Progenitor cell of endocrine pancreas (in vitro differentiated cells): ENCODE data around the gene FLVCR1. TPM values are rescaled to one million over a fixed set of nuclear protein-coding genes. Genes with fewer than 3 reads are reported as not detected.

Experiments
- DNase-seq: peaks from one replicate; pipeline ENCODE4 v3.0.0; 2021; ENCODE audit warnings: low spot score; ENCODE audit not compliant: unreplicated experiment
- H3K27ac Mint-ChIP-seq: 2 replicates; pipeline ENCODE4 v1.8.0; 2021; ENCODE audit warnings: mild to moderate bottlenecking, moderate library complexity, mixed read lengths
- H3K27me3 Mint-ChIP-seq: 2 replicates; pipeline ENCODE4 v1.8.0; 2021; ENCODE audit warnings: mixed read lengths
- H3K36me3 Mint-ChIP-seq: 2 replicates; pipeline ENCODE4 v1.8.0; 2022; ENCODE audit warnings: mixed read lengths; ENCODE audit not compliant: insufficient read depth
- H3K4me1 Mint-ChIP-seq: 2 replicates; pipeline ENCODE4 v1.8.0; 2021; ENCODE audit warnings: low read depth, mixed read lengths
- H3K4me3 Mint-ChIP-seq: 2 replicates; pipeline ENCODE4 v1.8.0; 2021; ENCODE audit warnings: low read depth, mild to moderate bottlenecking, moderate library complexity, mixed read lengths
- H3K9me3 Mint-ChIP-seq: 2 replicates; pipeline ENCODE4 v1.8.0; 2021; ENCODE audit warnings: low read depth, mixed read lengths
- total RNA-seq: library from RNA; stranded (reverse); gene quantifications from 2 replicates; pipeline ENCODE4 v1.2.1, GENCODE V29; 2021
- TF ChIP-seq, protein P1 (sequence below): fragments of 200-600 bp; sonication (generic); IDR thresholded peaks from one replicate; pipeline ENCODE4 v1.5.0; 2021; ENCODE audit warnings: antibody characterized with exemption, mild to moderate bottlenecking; ENCODE audit not compliant: unreplicated experiment

The FLVCR1 gene
- total RNA-seq, 1 donor from 2014 or later, result 31.4 TPM

DNA sequence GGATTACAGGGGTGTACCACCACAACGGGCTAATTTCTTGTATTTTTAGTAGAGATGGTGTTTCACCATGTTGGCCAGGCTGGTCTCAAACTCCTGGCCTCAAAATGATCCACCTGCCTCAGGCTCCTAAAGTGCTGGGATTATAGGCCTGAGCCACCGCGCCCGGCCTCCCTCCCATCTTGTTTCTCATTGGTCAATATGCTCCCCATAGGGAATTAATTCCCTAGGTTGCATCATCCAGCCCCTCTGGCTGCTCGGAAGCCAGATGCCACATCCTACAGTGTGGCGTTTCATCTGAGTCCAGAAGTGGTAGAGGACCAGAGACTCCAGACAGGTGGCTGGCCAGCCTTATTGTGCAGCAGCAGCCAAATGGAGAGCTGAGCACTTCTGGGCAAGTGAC, 80.8 kb downstream of the FLVCR1 start:
- H3K36me3 Mint-ChIP-seq, result peaks cover 4% of the 10 kb centered on the region
- no peak overlapping the region for H3K4me3 Mint-ChIP-seq

DNA sequence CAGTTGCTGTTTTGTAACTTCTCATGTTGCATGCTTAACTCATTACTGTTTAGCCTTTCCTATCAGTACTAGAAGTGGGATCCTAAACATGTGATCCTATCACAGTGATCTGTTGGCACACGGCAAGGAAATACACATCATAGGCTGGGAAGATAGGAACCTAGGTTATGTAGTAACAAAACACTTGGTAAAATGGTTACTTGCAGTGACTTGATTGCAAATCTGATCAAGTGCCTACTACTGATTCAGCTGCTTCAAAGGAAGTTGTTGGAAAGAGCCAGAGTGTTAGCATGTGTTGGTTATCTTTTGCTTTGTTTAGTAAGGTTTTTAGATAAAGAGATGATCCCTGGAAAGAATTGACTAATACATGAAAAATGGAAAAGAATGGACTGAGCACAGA, 83.4 kb downstream of the FLVCR1 start:
- Mint-ChIP-seq H3K4me3 (no peak overlapping the region), H3K27me3 (no peaks in the 10 kb centered on the region), H3K36me3 (peaks cover 4% of the 10 kb centered on the region)

More for the DNA sequence above, 80.8 kb downstream of the FLVCR1 start:
- DNase-seq, result no peak
- no peak overlapping the region for H3K27ac Mint-ChIP-seq
- H3K4me1 Mint-ChIP-seq, result no peaks in the 10 kb centered on the region
- TF ChIP-seq, protein P1, sequence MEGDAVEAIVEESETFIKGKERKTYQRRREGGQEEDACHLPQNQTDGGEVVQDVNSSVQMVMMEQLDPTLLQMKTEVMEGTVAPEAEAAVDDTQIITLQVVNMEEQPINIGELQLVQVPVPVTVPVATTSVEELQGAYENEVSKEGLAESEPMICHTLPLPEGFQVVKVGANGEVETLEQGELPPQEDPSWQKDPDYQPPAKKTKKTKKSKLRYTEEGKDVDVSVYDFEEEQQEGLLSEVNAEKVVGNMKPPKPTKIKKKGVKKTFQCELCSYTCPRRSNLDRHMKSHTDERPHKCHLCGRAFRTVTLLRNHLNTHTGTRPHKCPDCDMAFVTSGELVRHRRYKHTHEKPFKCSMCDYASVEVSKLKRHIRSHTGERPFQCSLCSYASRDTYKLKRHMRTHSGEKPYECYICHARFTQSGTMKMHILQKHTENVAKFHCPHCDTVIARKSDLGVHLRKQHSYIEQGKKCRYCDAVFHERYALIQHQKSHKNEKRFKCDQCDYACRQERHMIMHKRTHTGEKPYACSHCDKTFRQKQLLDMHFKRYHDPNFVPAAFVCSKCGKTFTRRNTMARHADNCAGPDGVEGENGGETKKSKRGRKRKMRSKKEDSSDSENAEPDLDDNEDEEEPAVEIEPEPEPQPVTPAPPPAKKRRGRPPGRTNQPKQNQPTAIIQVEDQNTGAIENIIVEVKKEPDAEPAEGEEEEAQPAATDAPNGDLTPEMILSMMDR, result no peak
- H3K9me3 Mint-ChIP-seq, result peaks cover 18% of the 10 kb centered on the region
- no peaks in the 10 kb centered on the region for H3K27me3 Mint-ChIP-seq

DNA sequence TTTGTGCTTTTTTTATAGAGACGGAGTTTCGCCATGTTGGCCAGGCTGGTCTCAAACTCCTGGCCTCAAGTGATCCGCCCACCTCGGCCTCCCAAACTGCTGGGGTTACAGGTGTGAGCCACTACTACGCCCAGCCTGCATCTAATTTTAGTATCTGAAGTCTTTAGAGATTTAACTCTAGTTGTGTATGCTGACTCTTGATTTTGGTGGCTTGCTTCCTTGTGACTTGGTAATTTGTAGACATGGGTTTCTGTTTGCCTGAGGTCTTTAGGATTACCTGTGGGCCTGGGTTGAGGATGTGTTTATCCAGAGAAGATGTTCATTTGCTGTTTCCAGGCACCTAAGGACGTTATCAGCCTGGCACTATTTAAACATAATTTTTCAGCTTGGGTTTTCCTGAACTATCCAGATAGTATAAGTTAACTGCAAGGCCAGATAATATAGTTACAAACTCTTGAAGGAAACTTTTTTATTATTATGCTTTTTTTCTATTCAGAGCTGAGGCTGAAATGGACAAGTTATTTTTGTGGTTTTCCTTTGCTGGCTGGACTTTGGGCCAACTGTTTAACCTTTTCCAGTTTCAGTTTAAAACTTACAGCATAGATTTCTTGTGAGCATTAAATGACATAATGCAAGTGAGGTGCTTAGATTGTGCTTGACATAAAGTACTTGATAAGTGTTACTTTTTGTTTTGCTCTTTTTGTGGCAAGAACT, 84.8 kb downstream of the FLVCR1 start:
- no peaks in the 10 kb centered on the region for H3K27me3 Mint-ChIP-seq
- DNase-seq, result no peak

More for the DNA sequence above, 83.4 kb downstream of the FLVCR1 start:
- Mint-ChIP-seq H3K4me1 (no peaks in the 10 kb centered on the region), H3K27ac (no peak overlapping the region), H3K9me3 (peaks cover 18% of the 10 kb centered on the region)
- no peak for DNase-seq
- TF ChIP-seq, protein P1, result no peak

DNA sequence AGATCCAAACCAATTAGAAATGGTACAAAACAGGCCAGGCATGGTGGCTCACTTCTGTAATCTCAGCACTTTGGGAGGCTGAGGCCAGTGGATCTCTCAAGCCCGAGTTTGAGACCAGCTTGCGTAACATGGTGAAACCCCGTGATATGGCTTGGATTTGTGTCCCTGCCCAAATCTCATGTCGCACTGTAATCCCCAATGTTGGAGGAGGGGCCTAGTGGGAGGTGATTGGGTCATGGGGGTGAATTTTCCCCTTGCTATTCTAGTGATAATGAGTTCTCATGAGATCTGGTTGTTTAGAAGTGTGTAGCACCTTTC, 85.3 kb downstream of the FLVCR1 start:
- peaks cover 4% of the 10 kb centered on the region for H3K36me3 Mint-ChIP-seq
- TF ChIP-seq, protein P1, result no peak
- H3K4me3 Mint-ChIP-seq, result no peak overlapping the region
- H3K9me3 Mint-ChIP-seq, result peaks cover 18% of the 10 kb centered on the region
- no peaks in the 10 kb centered on the region for H3K27me3 Mint-ChIP-seq
- no peaks in the 10 kb centered on the region for H3K4me1 Mint-ChIP-seq
- H3K27ac Mint-ChIP-seq, result no peak overlapping the region
- DNase-seq, result no peak

More for the DNA sequence above, 84.8 kb downstream of the FLVCR1 start:
- H3K36me3 Mint-ChIP-seq, result peaks cover 4% of the 10 kb centered on the region
- TF ChIP-seq, protein P1, result no peak
- peaks cover 18% of the 10 kb centered on the region for H3K9me3 Mint-ChIP-seq
- no peaks in the 10 kb centered on the region for H3K4me1 Mint-ChIP-seq
- no peak overlapping the region for H3K27ac Mint-ChIP-seq
- H3K4me3 Mint-ChIP-seq, result no peak overlapping the region

DNA sequence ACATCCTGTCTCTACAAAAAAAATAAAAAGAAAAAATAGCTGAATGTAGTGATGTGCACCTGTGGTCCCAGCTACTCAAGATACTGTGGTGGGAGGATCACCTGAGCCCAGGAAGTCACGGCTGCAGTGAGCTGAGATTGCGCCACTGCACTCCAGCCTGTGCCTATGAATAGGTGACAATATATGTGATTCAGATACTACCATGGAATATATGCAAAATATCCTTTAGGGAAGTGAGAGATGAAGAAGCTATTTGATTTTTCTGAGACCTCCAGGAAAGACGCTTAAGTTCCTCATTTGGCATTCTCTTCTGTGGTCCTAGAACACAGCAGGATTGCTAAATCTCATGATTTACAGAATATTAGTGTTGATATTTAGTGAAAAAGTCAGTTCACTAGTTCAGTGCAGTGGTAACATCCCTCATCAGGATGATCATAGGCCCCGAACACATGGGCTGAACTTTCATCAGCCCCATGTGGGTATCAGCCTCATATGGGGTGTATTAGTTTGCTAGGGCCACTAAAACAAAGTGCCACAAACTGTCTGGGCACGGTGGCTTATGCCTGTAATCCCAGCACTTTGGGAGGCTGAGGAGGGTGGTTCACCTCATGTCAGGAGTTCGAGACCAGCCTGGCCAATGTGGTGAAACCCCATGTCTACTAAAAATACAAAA, 86.3 kb downstream of the FLVCR1 start:
- peaks cover 4% of the 10 kb centered on the region for H3K36me3 Mint-ChIP-seq
- no peak overlapping the region for H3K27ac Mint-ChIP-seq
- no peaks in the 10 kb centered on the region for H3K4me1 Mint-ChIP-seq
- TF ChIP-seq, protein P1, result no peak
- H3K9me3 Mint-ChIP-seq, result peaks cover 18% of the 10 kb centered on the region
- H3K27me3 Mint-ChIP-seq, result peaks cover 8% of the 10 kb centered on the region
- H3K4me3 Mint-ChIP-seq, result no peak overlapping the region
- no peak for DNase-seq
